DOHH2 (cell line): Measurements from ENCODE around the gene TSPAN12.

Source experiments
- H3F3A ChIP-seq: fragments of 200-600 bp; sonication (generic), shearing (Covaris generic); 2 replicates; pipeline ENCODE4 v1.6.0; 2016; ENCODE audit warnings: antibody characterized with exemption, mild to moderate bottlenecking; ENCODE audit not compliant: control insufficient read depth, insufficient read depth
- H3K27ac ChIP-seq: fragments of 200-600 bp; sonication (generic); 2 replicates; pipeline ENCODE4 v1.5.1; 2014; ENCODE audit warnings: low read depth, mild to moderate bottlenecking, low read length, moderate library complexity
- H3K27me3 ChIP-seq: fragments of 200-600 bp; sonication (generic); 2 replicates; pipeline ENCODE4 v1.6.1; 2014; ENCODE audit warnings: mild to moderate bottlenecking, low read length, mixed read lengths; ENCODE audit not compliant: control insufficient read depth
- H3K36me3 ChIP-seq: fragments of 200-600 bp; sonication (generic); 2 replicates; pipeline ENCODE4 v1.6.1; 2014; ENCODE audit warnings: mild to moderate bottlenecking, low read length, moderate library complexity, mixed read lengths; ENCODE audit not compliant: control insufficient read depth
- H3K4me1 ChIP-seq: fragments of 200-600 bp; sonication (generic); 2 replicates; pipeline ENCODE4 v1.6.1; 2014; ENCODE audit warnings: mild to moderate bottlenecking, low read length, mixed read lengths; ENCODE audit not compliant: control insufficient read depth
- H3K4me2 ChIP-seq: fragments of 200-600 bp; sonication (generic); 2 replicates; pipeline ENCODE4 v1.6.0; 2014; ENCODE audit warnings: mild to moderate bottlenecking, low read length, moderate library complexity
- H3K4me3 ChIP-seq: fragments of 200-600 bp; sonication (generic); 2 replicates; pipeline ENCODE4 v1.5.1; 2014; ENCODE audit warnings: mild to moderate bottlenecking, low read length, mixed read lengths
- H3K79me2 ChIP-seq: fragments of 200-600 bp; sonication (generic); 2 replicates; pipeline ENCODE4 v1.6.1; 2014; ENCODE audit warnings: mild to moderate bottlenecking, low read length, mixed read lengths; ENCODE audit not compliant: control insufficient read depth
- H3K9me2 ChIP-seq: fragments of 200-600 bp; sonication (generic); replicated peaks from 2 replicates; pipeline ENCODE4 v1.6.1; 2014; ENCODE audit warnings: mild to moderate bottlenecking, low read length, mixed read lengths; ENCODE audit not compliant: control insufficient read depth
- H3K9me3 ChIP-seq: fragments of 200-600 bp; sonication (generic); 2 replicates; pipeline ENCODE4 v1.6.1; 2014; ENCODE audit warnings: antibody characterized with exemption, low read length, mixed read lengths; ENCODE audit not compliant: control insufficient read depth, insufficient read depth
- H4K20me1 ChIP-seq: fragments of 200-600 bp; sonication (generic); 2 replicates; pipeline ENCODE4 v1.6.0; 2014; ENCODE audit warnings: low read depth, mild to moderate bottlenecking, antibody characterized with exemption, low read length, moderate library complexity; ENCODE audit not compliant: control insufficient read depth, insufficient read depth
- CTCF ChIP-seq: fragments of 200-600 bp; sonication (generic); IDR thresholded peaks from one replicate; pipeline ENCODE4 v1.5.1; 2014; ENCODE audit warnings: antibody characterized with exemption, mild to moderate bottlenecking, low read depth, low read length; ENCODE audit not compliant: poor library complexity, severe bottlenecking
- EZH2phosphoT487 ChIP-seq: fragments of 200-600 bp; sonication (generic); IDR thresholded peaks from 2 replicates; pipeline ENCODE4 v1.6.1; 2017; ENCODE audit warnings: borderline replicate concordance, mild to moderate bottlenecking, antibody characterized with exemption, low read length, moderate library complexity, mixed read lengths

Gene TSPAN12

GRCh38 chr7:120829487-120829886 lies 28.5 kb downstream of the TSPAN12 start:
- Histone ChIP-seq H3K4me1 (no peaks in the 10 kb centered on the region), H3K9me3 (no peaks in the 10 kb centered on the region), H3K27me3 (no peaks in the 10 kb centered on the region), H3K4me2 (no peak overlapping the region), H3K79me2 (no peaks in the 10 kb centered on the region), H3K27ac (no peak overlapping the region), H3K36me3 (no peaks in the 10 kb centered on the region), H4K20me1 (no peaks in the 10 kb centered on the region), H3K4me3 (no peak overlapping the region), H3K9me2 (no peaks in the 10 kb centered on the region), H3F3A (no peaks in the 10 kb centered on the region)
- TF ChIP-seq EZH2phosphoT487 (no peak), CTCF (no peak)

GRCh38 chr7:120828528-120828927 lies 29.4 kb downstream of the TSPAN12 start:
- TF ChIP-seq EZH2phosphoT487, result no peak
- TF ChIP-seq CTCF, result no peak
- Histone ChIP-seq H4K20me1 (no peaks in the 10 kb centered on the region), H3K4me3 (no peak overlapping the region), H3K36me3 (no peaks in the 10 kb centered on the region), H3F3A (no peaks in the 10 kb centered on the region), H3K4me1 (no peaks in the 10 kb centered on the region), H3K4me2 (no peak overlapping the region), H3K27ac (no peak overlapping the region), H3K9me3 (no peaks in the 10 kb centered on the region), H3K9me2 (no peaks in the 10 kb centered on the region), H3K27me3 (no peaks in the 10 kb centered on the region), H3K79me2 (no peaks in the 10 kb centered on the region)

GRCh38 chr7:120827371-120828118 lies 30.4 kb downstream of the TSPAN12 start:
- no peaks in the 10 kb centered on the region for H3K36me3 ChIP-seq
- TF ChIP-seq CTCF (no peak), EZH2phosphoT487 (no peak)
- H3F3A ChIP-seq, result no peaks in the 10 kb centered on the region
- H3K4me1 ChIP-seq, result no peaks in the 10 kb centered on the region
- no peaks in the 10 kb centered on the region for H3K9me2 ChIP-seq
- no peaks in the 10 kb centered on the region for H3K79me2 ChIP-seq
- no peak overlapping the region for H3K27ac ChIP-seq
- no peaks in the 10 kb centered on the region for H4K20me1 ChIP-seq
- no peaks in the 10 kb centered on the region for H3K9me3 ChIP-seq
- no peak overlapping the region for H3K4me2 ChIP-seq
- no peaks in the 10 kb centered on the region for H3K27me3 ChIP-seq
- no peak overlapping the region for H3K4me3 ChIP-seq
